HG02885 (cell line): ENCODE results near the gene NLGN2.

ENCODE experiments used
- ATAC-seq: cut with Tn5 transposase; IDR thresholded peaks from one replicate; pipeline ENCODE4 v1.9.1; 2021; ENCODE audit warnings: mild to moderate bottlenecking; ENCODE audit not compliant: unreplicated experiment, poor library complexity

NLGN2 gene

GRCh38 chr17:7435676-7436555 lies 28.3 kb downstream of the NLGN2 start:
- ATAC-seq = peak; percentile 15

GRCh38 chr17:7436556-7437368 lies 29.1 kb downstream of the NLGN2 start:
- ATAC-seq = peak; percentile 43

DNA sequence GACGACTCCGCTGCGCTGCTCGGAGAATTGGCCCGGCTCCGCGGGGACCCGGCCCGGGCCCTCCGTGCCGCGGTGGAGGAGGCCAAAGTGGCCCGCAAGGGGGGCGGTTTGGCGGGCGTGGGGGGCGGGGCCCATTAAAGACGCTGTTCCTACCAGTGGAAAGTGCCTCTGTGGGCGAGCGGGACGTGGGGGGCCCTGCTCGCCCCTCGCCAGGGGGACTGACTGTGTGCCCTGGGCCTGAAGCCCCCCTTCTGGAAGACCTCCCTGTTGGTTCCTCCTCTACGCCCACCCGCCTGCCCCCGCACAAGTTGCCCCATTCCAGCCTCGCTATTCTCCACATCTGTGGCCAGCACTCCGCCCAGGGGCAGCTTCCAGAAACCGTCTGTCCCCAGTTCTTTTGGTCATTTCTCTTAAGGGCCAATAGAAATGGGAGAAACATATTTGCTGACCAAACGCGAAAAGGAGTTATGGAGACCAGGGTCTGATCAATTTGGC lies 29.8 kb downstream of the NLGN2 start:
- ATAC-seq = no peak

GRCh38 chr17:7437950-7438614 lies 30.4 kb downstream of the NLGN2 start:
- no peak for ATAC-seq

- ATAC-seq = no peak
Observed at GRCh38 chr17:7438656-7439460, 31.2 kb downstream of the NLGN2 start.

- no peak for ATAC-seq
Observed at GRCh38 chr17:7439462-7440112, 31.9 kb downstream of the NLGN2 start, which contains the start of gene FGF11. FGF11 (plus strand) TSS chr17:7439512; CDS start chr17:7439621, 109 bp downstream.

- no peak for ATAC-seq
Observed at GRCh38 chr17:7440113-7440833, 32.6 kb downstream of the NLGN2 start.

GRCh38 chr17:7440834-7441195 lies 33.2 kb downstream of the NLGN2 start:
- no peak for ATAC-seq

DNA sequence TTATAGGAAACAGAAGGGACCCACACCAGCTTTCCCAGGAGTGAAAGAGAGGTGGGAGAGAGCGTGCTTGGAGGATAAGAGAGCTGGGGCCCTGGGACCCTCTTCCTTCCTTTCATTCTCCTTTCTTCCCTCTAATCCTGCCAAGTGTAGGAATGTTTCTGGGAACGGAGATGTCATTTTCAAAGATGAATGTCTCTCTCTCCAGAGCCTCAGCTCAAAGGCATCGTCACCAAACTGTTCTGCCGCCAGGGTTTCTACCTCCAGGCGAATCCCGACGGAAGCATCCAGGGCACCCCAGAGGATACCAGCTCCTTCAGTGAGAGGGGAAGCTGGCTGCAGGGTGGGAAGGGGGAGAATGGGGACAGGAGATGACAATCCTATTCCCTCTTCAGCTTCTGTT lies 33.6 kb downstream of the NLGN2 start:
- no peak for ATAC-seq

DNA sequence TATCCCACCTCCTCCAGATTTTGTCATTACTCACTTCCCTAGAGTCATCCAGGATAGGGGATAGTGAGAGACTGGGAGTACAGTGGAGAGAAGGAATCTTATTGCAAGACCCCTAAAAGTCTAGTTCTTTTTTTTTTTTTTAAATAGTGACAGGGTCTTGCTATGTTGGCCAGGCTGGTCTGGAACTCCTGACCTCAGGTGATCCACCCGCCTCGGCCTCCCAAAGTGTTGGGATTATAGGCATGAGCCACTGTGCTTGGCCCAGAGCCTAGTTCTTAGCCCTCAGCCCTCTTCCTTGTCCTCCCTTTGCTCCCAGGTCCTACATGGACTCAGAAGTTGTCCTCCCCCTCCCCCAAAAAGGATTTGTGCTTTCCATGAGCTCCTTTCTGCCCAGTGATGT lies 34.5 kb downstream of the NLGN2 start:
- ATAC-seq = no peak

- no peak for ATAC-seq
Observed at GRCh38 chr17:7443499-7444485, 36.1 kb downstream of the NLGN2 start.

DNA sequence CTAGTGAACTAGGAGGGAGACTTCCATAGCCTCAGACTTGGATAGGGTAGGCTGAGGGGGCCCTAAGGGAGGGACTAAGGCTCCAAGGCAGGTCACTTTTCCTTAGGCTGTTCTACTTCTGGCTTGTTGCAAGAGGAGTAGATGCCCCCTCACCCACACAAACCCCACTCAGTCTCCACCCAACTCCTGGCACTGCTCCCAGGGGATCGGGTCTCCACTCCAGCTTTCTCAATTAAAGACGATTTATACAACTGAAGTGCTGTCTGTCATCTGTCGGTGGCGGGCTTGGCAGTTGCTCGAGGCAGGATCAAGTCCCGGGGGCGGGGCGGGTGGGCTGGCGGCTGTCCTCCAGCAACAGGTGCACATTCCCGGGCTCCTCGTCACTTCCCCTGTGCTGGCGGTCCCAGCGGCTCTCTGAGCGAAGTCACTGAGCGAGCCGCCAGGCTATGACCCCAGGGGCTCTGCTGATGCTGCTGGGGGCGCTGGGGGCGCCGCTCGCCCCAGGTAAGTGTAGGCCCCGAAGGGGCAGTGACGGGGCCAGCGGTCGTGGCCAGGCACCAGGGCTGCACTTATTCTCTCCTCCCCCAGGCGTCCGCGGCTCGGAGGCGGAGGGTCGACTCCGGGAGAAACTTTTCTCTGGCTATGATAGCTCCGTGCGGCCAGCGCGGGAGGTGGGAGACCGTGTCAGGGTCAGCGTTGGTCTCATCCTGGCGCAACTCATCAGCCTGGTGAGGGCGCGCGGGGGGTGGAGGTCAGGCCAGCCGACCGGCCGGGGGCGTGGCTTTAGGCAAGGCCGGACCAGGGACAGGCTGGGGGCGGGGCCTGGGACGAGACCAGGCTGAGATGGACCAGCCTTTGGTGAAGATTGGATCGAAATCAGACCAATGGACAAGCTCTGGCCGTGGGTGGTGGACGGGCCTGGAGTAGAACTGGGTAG lies 37.3 kb downstream of the NLGN2 start, which contains the start of gene CHRNB1:
CHRNB1 (plus strand) TSS at position 380 of the 937 bp plus-strand sequence; CDS start at position 447, 67 bp downstream.
- no peak for ATAC-seq

DNA sequence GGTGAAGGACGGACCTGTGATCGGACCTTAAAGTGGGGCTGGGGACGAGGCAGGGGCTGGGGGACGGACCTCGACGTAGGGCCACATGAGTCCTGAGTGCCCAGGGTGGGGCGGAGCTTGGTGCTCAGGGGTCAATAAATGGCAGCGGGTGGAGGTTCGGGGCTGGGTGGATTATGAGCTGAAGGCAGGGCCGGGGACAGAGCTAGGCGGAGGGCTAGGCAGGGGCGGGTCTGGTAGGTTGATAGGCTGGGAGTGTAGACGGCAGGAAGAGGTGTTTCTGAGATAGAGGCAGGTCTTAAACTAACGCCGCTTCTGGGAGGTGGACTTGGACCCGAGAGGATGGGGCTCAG lies 37.9 kb downstream of the NLGN2 start:
- ATAC-seq = no peak

DNA sequence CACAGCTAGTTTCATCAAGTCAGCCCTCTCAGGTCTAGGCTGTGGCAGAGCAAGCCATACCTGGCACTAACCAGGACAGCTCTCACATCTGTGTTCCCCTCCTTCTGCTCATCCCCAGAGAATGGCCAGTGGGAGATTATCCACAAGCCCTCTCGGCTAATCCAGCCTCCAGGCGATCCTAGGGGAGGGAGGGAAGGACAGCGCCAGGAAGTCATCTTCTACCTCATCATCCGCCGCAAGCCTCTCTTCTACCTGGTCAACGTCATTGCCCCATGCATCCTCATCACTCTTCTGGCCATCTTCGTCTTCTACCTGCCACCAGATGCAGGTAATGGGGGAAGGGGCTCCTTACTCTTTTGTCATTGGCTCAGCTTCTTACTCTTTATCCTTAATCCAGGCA lies 40.8 kb downstream of the NLGN2 start:
- ATAC-seq = no peak

GRCh38 chr17:7459961-7460545 lies 52.4 kb downstream of the NLGN2 start:
- ATAC-seq = no peak
